GM21367 (cell line): ENCODE measurements around the gene CAGE1.
"Not testable (repeated sequence)": the region's sequence is repeated elsewhere in the genome, so short reads cannot be mapped to it uniquely, and the experiment has no call there.

Experiments
- ATAC-seq: cut with Tn5 transposase; IDR thresholded peaks from one replicate; pipeline ENCODE4 v1.9.1; 2021; ENCODE audit not compliant: unreplicated experiment

Gene CAGE1

GRCh38 chr6:7341271-7341670 is 48.3 kb downstream of the CAGE1 start:
- ATAC-seq = no peak

GRCh38 chr6:7339007-7339732 is 50.4 kb downstream of the CAGE1 start:
- not testable (repeated sequence) for ATAC-seq

- no peak for ATAC-seq
Observed at GRCh38 chr6:7338031-7338430, 51.5 kb downstream of the CAGE1 start.

GRCh38 chr6:7335519-7335918 is 54.0 kb downstream of the CAGE1 start:
- no peak for ATAC-seq

- ATAC-seq = no peak
Observed at GRCh38 chr6:7334685-7335084, 54.9 kb downstream of the CAGE1 start.

- ATAC-seq = no peak
Observed at GRCh38 chr6:7332090-7332745, 57.3 kb downstream of the CAGE1 start.

GRCh38 chr6:7331452-7331851 is 58.1 kb downstream of the CAGE1 start:
- ATAC-seq = no peak

GRCh38 chr6:7328243-7328642 is 61.3 kb downstream of the CAGE1 start:
- ATAC-seq = no peak

- ATAC-seq = no peak
Observed at GRCh38 chr6:7325750-7326149, 63.8 kb downstream of the CAGE1 start.

- peak; percentile 83 for ATAC-seq
Observed at GRCh38 chr6:7324520-7324919, 65.0 kb downstream of the CAGE1 start.

GRCh38 chr6:7323074-7323473 is 66.5 kb downstream of the CAGE1 start:
- no peak for ATAC-seq

GRCh38 chr6:7321866-7322265 is 67.7 kb downstream of the CAGE1 start:
- ATAC-seq = not testable (repeated sequence)

- ATAC-seq = not testable (repeated sequence)
Observed at GRCh38 chr6:7319406-7319805, 70.1 kb downstream of the CAGE1 start.

- ATAC-seq = no peak
Observed at GRCh38 chr6:7317538-7317937, 72.0 kb downstream of the CAGE1 start.

- no peak for ATAC-seq
Observed at GRCh38 chr6:7316658-7317533, 72.6 kb downstream of the CAGE1 start.

- ATAC-seq = no peak
Observed at GRCh38 chr6:7315948-7316365, 73.6 kb downstream of the CAGE1 start.

- not testable (repeated sequence) for ATAC-seq
Observed at GRCh38 chr6:7315087-7315947, 74.2 kb downstream of the CAGE1 start.

- ATAC-seq = no peak
Observed at GRCh38 chr6:7314414-7314813, 75.1 kb downstream of the CAGE1 start.

- no peak for ATAC-seq
Observed at GRCh38 chr6:7313505-7314165, 75.9 kb downstream of the CAGE1 start.
